Kidney (tissue), 14 donors: ENCODE measurements around the gene ZNF22. TPM values are rescaled to one million over a fixed set of nuclear protein-coding genes. Genes with fewer than 3 reads are reported as not detected.

Experiments
- DNase-seq, 5 donors: peaks; one replicate each; pipeline ENCODE4 v3.0.0-alpha.2; 2013 to 2020
- FAIRE-seq: peaks from 2 replicates; lab custom pipeline; 2012; peaks lifted over from hg19 to GRCh38; lab: Jason Lieb, UNC
- H3K27ac ChIP-seq, 2 donors: one replicate each; pipeline ENCODE4 v1.7.0; 2013; ENCODE audit warnings: low read depth in 2 of 2, low read length in 2 of 2, inconsistent platforms in 1 of 2
- H3K27me3 ChIP-seq: one replicate; pipeline ENCODE4 v1.7.1; 2013; ENCODE audit warnings: low read length, inconsistent platforms; ENCODE audit not compliant: control insufficient read depth, insufficient read depth
- H3K36me3 ChIP-seq, 3 donors: one replicate each; pipeline versions ENCODE4 v1.7.0 to v1.7.1; 2013; ENCODE audit warnings: low read length in 3 of 3, control low read depth in 1 of 3, inconsistent platforms in 1 of 3; ENCODE audit not compliant: insufficient read depth in 3 of 3, control insufficient read depth in 2 of 3
- H3K4me1 ChIP-seq, 3 donors: one replicate each; pipeline versions ENCODE4 v1.7.0 to v1.7.1; 2013; ENCODE audit warnings: low read length in 3 of 3, inconsistent platforms in 1 of 3, low read depth in 1 of 3; ENCODE audit not compliant: control insufficient read depth in 2 of 3, insufficient read depth in 2 of 3
- H3K4me3 ChIP-seq, 3 donors: one replicate each; pipeline versions ENCODE4 v1.7.0 to v1.8.1; 2013; ENCODE audit warnings: low read length in 3 of 3, control low read depth in 1 of 3, inconsistent platforms in 1 of 3
- H3K9ac ChIP-seq, 3 donors: one replicate each; pipeline versions ENCODE4 v1.7.0 to v1.7.1; 2013; ENCODE audit warnings: low read length in 3 of 3, control low read depth in 1 of 3, inconsistent platforms in 1 of 3
- H3K9me3 ChIP-seq, 3 donors: one replicate each; pipeline versions ENCODE4 v1.7.0 to v1.7.1; 2013; ENCODE audit warnings: low read length in 3 of 3, control low read depth in 1 of 3, inconsistent platforms in 1 of 3; ENCODE audit not compliant: control insufficient read depth in 2 of 3, insufficient read depth in 1 of 3
- CTCF ChIP-seq: IDR thresholded peaks from 3 replicates; pipeline ENCODE4 v1.5.1; 2012; ENCODE audit warnings: mild to moderate bottlenecking, moderate library complexity, borderline replicate concordance; ENCODE audit not compliant: insufficient read depth; ENCODE audit errors: extremely low read depth
- intact Hi-C: fragments of 100-400 bp; cut with DNase I; formaldehyde crosslinking; loops from one replicate; pipeline ENCODE4 v1.11.1; 2022
- polyA plus RNA-seq: library from polyadenylated mRNA; stranded (reverse); fragments of 350-450 nt; fragmentation: Illumina TruSeq; extraction: RNeasy Lipid Tissue Mini Kit (QIAGEN cat#74804); gene quantifications from one replicate; pipeline ENCODE4 v1.2.3, GENCODE V29; 2014; ENCODE audit warnings: low read depth, low replicate concordance; ENCODE audit not compliant: insufficient read depth
- total RNA-seq: library from RNA; stranded (reverse); fragmentation: NEBNext Ultra II Directional; extraction: Animal tissue kit (Norgen Biotek cat#: 25700); gene quantifications from one replicate; pipeline ENCODE4 v1.2.1, GENCODE V29; 2021
- donor health status: control.
- donor health status: control.
- donor health status: control.
- donor health status: control.
- donor health status: control.
- donor health status: DM: yes; HTN: yes; CAD: no.
- donor health status: Normal renal cell carcinoma (clear cell type).

ZNF22 gene
- total and polyA plus RNA-seq, 2 donors from 2014 or later, result 18.7 to 24.5 TPM

GRCh38 chr10:44997105-44997748, 3.5 kb upstream of the ZNF22 start:
- no peak for DNase-seq
- peak overlapping the region in 1 of 3 donors; percentile 42 for H3K4me3 ChIP-seq
- peaks cover 0 to 40% (median 35%) of the 10 kb centered on the region in 3 donors for H3K4me1 ChIP-seq

GRCh38 chr10:44998146-44998631, 2.5 kb upstream of the ZNF22 start:
- no peak for FAIRE-seq
- no peak for DNase-seq
- intact Hi-C loops, result no loop called here
- Histone ChIP-seq H3K4me1 (peaks cover 2 to 40% (median 35%) of the 10 kb centered on the region in 3 donors), H3K36me3 (no peaks in the 10 kb centered on the region), H3K9me3 (no peaks in the 10 kb centered on the region), H3K9ac (no peak overlapping the region), H3K27ac (no peak overlapping the region), H3K27me3 (no peaks in the 10 kb centered on the region), H3K4me3 (no peak overlapping the region)
- TF ChIP-seq CTCF, result no peak

More at GRCh38 chr10:44997105-44997748, 3.5 kb upstream of the ZNF22 start:
- intact Hi-C loops, result no loop called here
- Histone ChIP-seq H3K36me3 (peaks cover 0 to 5% (median 2%) of the 10 kb centered on the region in 3 donors), H3K9ac (peak overlapping the region in 1 of 3 donors; percentile 63), H3K27ac (peak overlapping the region; percentile 94), H3K27me3 (no peaks in the 10 kb centered on the region), H3K9me3 (no peaks in the 10 kb centered on the region)
- no peak for FAIRE-seq
- TF ChIP-seq CTCF, result no peak

- TF ChIP-seq CTCF, result no peak
- H3K27ac ChIP-seq, result peak overlapping the region; percentile 94 to 97
- H3K36me3 ChIP-seq, result peaks cover 0 to 15% (median 3%) of the 10 kb centered on the region in 3 donors
- intact Hi-C loops, result no loop called here
- H3K9me3 ChIP-seq, result no peaks in the 10 kb centered on the region
- DNase-seq (peak in 4 of 5 donors; percentile 58 to 93 (median 80)), FAIRE-seq (no peak)
- peaks cover 2 to 36% (median 28%) of the 10 kb centered on the region in 3 donors for H3K4me1 ChIP-seq
- H3K9ac ChIP-seq, result peak overlapping the region; percentile 52 to 82 (median 76)
- peak overlapping the region; percentile 56 to 86 (median 69) for H3K4me3 ChIP-seq
- H3K27me3 ChIP-seq, result no peaks in the 10 kb centered on the region
Measured at GRCh38 chr10:45000138-45000751, 478 bp upstream of the ZNF22 start.
